LNCAP (cell line): ENCODE measurements around the gene KRT28.

Experiments
- TF ChIP-seq, protein P1 (sequence below): fragments of 450-650 bp; IDR thresholded peaks from 2 replicates; pipeline ENCODE4 v1.5.1; 2017; ENCODE audit warnings: mild to moderate bottlenecking

The KRT28 gene

DNA sequence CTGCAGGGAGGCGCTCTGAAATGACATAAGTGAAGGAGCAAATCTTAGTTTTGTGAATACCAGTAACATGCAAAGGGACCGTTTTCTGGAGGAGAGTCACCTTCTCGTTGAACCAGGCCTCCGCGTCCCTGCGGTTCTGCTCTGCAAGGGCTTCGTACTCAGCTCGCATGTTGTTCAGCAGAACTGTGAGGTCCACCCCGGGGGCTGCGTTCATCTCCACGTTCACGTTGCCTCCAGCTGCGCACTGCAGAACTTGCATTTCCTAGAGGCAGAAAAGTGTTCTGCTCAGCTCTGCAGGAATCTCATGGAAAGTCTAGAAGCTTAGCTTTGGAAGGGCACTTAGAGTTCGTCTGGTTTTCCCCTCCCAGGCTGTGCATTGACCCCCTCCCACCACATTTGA lies 48.7 kb downstream of the KRT28 start:
- TF ChIP-seq, protein P1, sequence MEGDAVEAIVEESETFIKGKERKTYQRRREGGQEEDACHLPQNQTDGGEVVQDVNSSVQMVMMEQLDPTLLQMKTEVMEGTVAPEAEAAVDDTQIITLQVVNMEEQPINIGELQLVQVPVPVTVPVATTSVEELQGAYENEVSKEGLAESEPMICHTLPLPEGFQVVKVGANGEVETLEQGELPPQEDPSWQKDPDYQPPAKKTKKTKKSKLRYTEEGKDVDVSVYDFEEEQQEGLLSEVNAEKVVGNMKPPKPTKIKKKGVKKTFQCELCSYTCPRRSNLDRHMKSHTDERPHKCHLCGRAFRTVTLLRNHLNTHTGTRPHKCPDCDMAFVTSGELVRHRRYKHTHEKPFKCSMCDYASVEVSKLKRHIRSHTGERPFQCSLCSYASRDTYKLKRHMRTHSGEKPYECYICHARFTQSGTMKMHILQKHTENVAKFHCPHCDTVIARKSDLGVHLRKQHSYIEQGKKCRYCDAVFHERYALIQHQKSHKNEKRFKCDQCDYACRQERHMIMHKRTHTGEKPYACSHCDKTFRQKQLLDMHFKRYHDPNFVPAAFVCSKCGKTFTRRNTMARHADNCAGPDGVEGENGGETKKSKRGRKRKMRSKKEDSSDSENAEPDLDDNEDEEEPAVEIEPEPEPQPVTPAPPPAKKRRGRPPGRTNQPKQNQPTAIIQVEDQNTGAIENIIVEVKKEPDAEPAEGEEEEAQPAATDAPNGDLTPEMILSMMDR: no peak

DNA sequence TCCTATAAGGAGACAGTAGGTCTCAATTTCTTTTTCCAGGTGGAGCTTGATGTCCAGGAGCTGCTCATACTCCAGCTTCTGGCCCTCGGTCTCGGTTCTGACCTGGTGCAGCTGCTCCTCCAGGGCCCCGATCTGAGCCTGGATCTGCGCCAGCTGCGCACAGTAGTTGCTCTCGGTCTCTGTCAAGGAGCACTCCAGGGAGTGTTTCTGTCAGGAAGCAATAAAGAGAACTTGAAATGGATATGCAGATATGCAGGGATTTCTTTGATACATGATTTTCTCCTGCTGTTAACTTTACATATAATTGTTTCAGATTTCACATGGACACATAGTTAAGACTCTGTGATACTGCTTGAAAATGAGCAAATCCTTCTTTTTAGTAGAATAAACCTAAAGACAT lies 49.4 kb downstream of the KRT28 start:
- TF ChIP-seq, protein P1: no peak
